Activated naive CD8-positive, alpha-beta T cell treated with anti-CD3 and anti-CD28 coated beads, Interleukin-2, amount 50 U/mL, for 24 hours (primary cell): Measurements from ENCODE around the gene MAP2K7.

Experiments
- ATAC-seq: fragments of 150-1000 bp; cut with Tn5 transposase; one replicate; pipeline ENCODE4 v1.10.0; 2021
- DNase-seq: peaks from one replicate; pipeline ENCODE4 v3.0.0; 2021
- H3K27ac Mint-ChIP-seq: one replicate; pipeline ENCODE4 v1.8.0; 2021; ENCODE audit warnings: mild to moderate bottlenecking, mixed read lengths
- H3K27me3 Mint-ChIP-seq: one replicate; pipeline ENCODE4 v1.8.0; 2021; ENCODE audit warnings: mixed read lengths
- H3K36me3 Mint-ChIP-seq: one replicate; pipeline ENCODE4 v1.8.0; 2021; ENCODE audit warnings: low read depth, mixed read lengths
- H3K4me1 Mint-ChIP-seq: one replicate; pipeline ENCODE4 v1.8.0; 2021; ENCODE audit warnings: mixed read lengths
- H3K4me3 Mint-ChIP-seq: one replicate; pipeline ENCODE4 v1.8.0; 2021; ENCODE audit warnings: mild to moderate bottlenecking, moderate library complexity, mixed read lengths
- H3K9me3 Mint-ChIP-seq: one replicate; pipeline ENCODE4 v1.8.0; 2021; ENCODE audit warnings: mixed read lengths

MAP2K7 gene

GRCh38 chr19:7863157-7863970 is 40.3 kb upstream of the MAP2K7 start:
- no peak for DNase-seq
- H3K4me1 Mint-ChIP-seq: peaks cover 15% of the 10 kb centered on the region
- no peaks in the 10 kb centered on the region for H3K9me3 Mint-ChIP-seq
- no peaks in the 10 kb centered on the region for H3K36me3 Mint-ChIP-seq
- ATAC-seq: no peak
- H3K4me3 Mint-ChIP-seq: no peak overlapping the region
- H3K27me3 Mint-ChIP-seq: peaks cover 44% of the 10 kb centered on the region
- no peak overlapping the region for H3K27ac Mint-ChIP-seq

- Mint-ChIP-seq H3K27me3 (peaks cover 44% of the 10 kb centered on the region), H3K27ac (no peak overlapping the region)
- ATAC-seq: no peak
Measured at GRCh38 chr19:7863971-7864689, 39.5 kb upstream of the MAP2K7 start.

GRCh38 chr19:7864690-7865074 is 39.0 kb upstream of the MAP2K7 start:
- peaks cover 19% of the 10 kb centered on the region for H3K4me1 Mint-ChIP-seq
- H3K36me3 Mint-ChIP-seq: no peaks in the 10 kb centered on the region
- no peak overlapping the region for H3K27ac Mint-ChIP-seq
- DNase-seq (no peak), ATAC-seq (no peak)
- H3K4me3 Mint-ChIP-seq: no peak overlapping the region
- peaks cover 44% of the 10 kb centered on the region for H3K27me3 Mint-ChIP-seq
- no peaks in the 10 kb centered on the region for H3K9me3 Mint-ChIP-seq

More at GRCh38 chr19:7863971-7864689, 39.5 kb upstream of the MAP2K7 start:
- Mint-ChIP-seq H3K4me3 (no peak overlapping the region), H3K9me3 (no peaks in the 10 kb centered on the region), H3K36me3 (no peaks in the 10 kb centered on the region), H3K4me1 (peaks cover 19% of the 10 kb centered on the region)
- no peak for DNase-seq

- H3K27me3 Mint-ChIP-seq: peaks cover 44% of the 10 kb centered on the region
- no peak for DNase-seq
- no peak overlapping the region for H3K4me3 Mint-ChIP-seq
- ATAC-seq: no peak
- H3K4me1 Mint-ChIP-seq: peaks cover 21% of the 10 kb centered on the region
- no peak overlapping the region for H3K27ac Mint-ChIP-seq
- H3K36me3 Mint-ChIP-seq: no peaks in the 10 kb centered on the region
- H3K9me3 Mint-ChIP-seq: no peaks in the 10 kb centered on the region
Measured at GRCh38 chr19:7865262-7865911, 38.3 kb upstream of the MAP2K7 start.

GRCh38 chr19:7866399-7867091 is 37.1 kb upstream of the MAP2K7 start:
- no peak for ATAC-seq
- Mint-ChIP-seq H3K4me1 (peaks cover 24% of the 10 kb centered on the region), H3K9me3 (no peaks in the 10 kb centered on the region), H3K4me3 (no peak overlapping the region), H3K27me3 (peaks cover 42% of the 10 kb centered on the region), H3K27ac (no peak overlapping the region), H3K36me3 (no peaks in the 10 kb centered on the region)
- DNase-seq: no peak

GRCh38 chr19:7867092-7867844 is 36.4 kb upstream of the MAP2K7 start:
- Mint-ChIP-seq H3K27me3 (peaks cover 46% of the 10 kb centered on the region), H3K36me3 (no peaks in the 10 kb centered on the region), H3K4me1 (peaks cover 27% of the 10 kb centered on the region), H3K4me3 (no peak overlapping the region), H3K27ac (no peak overlapping the region), H3K9me3 (no peaks in the 10 kb centered on the region)
- DNase-seq: no peak
- ATAC-seq: no peak

- no peaks in the 10 kb centered on the region for H3K9me3 Mint-ChIP-seq
- peak overlapping the region; percentile 65 for H3K4me3 Mint-ChIP-seq
- H3K27ac Mint-ChIP-seq: no peak overlapping the region
- H3K36me3 Mint-ChIP-seq: no peaks in the 10 kb centered on the region
- DNase-seq (no peak), ATAC-seq (no peak)
- peaks cover 51% of the 10 kb centered on the region for H3K27me3 Mint-ChIP-seq
- peaks cover 27% of the 10 kb centered on the region for H3K4me1 Mint-ChIP-seq
Measured at GRCh38 chr19:7868326-7868670, 35.4 kb upstream of the MAP2K7 start.

GRCh38 chr19:7868671-7869452 is 34.8 kb upstream of the MAP2K7 start:
- no peaks in the 10 kb centered on the region for H3K9me3 Mint-ChIP-seq
- ATAC-seq: peak; percentile 70
- DNase-seq: peak; percentile 84
- peak overlapping the region; percentile 65 for H3K4me3 Mint-ChIP-seq
- peaks cover 29% of the 10 kb centered on the region for H3K4me1 Mint-ChIP-seq
- no peaks in the 10 kb centered on the region for H3K36me3 Mint-ChIP-seq
- peaks cover 51% of the 10 kb centered on the region for H3K27me3 Mint-ChIP-seq
- H3K27ac Mint-ChIP-seq: peak overlapping the region; percentile 42

GRCh38 chr19:7869453-7869909 is 34.2 kb upstream of the MAP2K7 start:
- Mint-ChIP-seq H3K9me3 (no peaks in the 10 kb centered on the region), H3K4me3 (no peak overlapping the region), H3K36me3 (no peaks in the 10 kb centered on the region), H3K27me3 (peaks cover 47% of the 10 kb centered on the region), H3K4me1 (peaks cover 30% of the 10 kb centered on the region), H3K27ac (no peak overlapping the region)
- ATAC-seq: peak; percentile 31
- peak; percentile 75 for DNase-seq

GRCh38 chr19:7869910-7870511 is 33.7 kb upstream of the MAP2K7 start:
- no peaks in the 10 kb centered on the region for H3K36me3 Mint-ChIP-seq
- H3K27me3 Mint-ChIP-seq: peaks cover 48% of the 10 kb centered on the region

GRCh38 chr19:7870571-7871436 is 32.9 kb upstream of the MAP2K7 start:
- Mint-ChIP-seq H3K27me3 (peaks cover 45% of the 10 kb centered on the region), H3K4me1 (peaks cover 30% of the 10 kb centered on the region), H3K36me3 (no peaks in the 10 kb centered on the region), H3K9me3 (no peaks in the 10 kb centered on the region), H3K27ac (no peak overlapping the region), H3K4me3 (peak overlapping the region; percentile 27)
- DNase-seq: peak; percentile 68
- peak; percentile 11 for ATAC-seq

More at GRCh38 chr19:7869910-7870511, 33.7 kb upstream of the MAP2K7 start:
- H3K4me3 Mint-ChIP-seq: no peak overlapping the region
- no peaks in the 10 kb centered on the region for H3K9me3 Mint-ChIP-seq
- no peak for ATAC-seq
- H3K27ac Mint-ChIP-seq: no peak overlapping the region
- DNase-seq: peak; percentile 56
- H3K4me1 Mint-ChIP-seq: peaks cover 33% of the 10 kb centered on the region
